Suprapubic skin (tissue), 3 donors: Measurements from ENCODE around the gene IL1RAP.

Experiments
- CTCF ChIP-seq, 2 donors: fragments of 200-600 bp in 1 of 2; fragments of 450-650 bp in 1 of 2; sonication (generic) in 1 of 2; IDR thresholded peaks; one replicate each; pipeline ENCODE4 v1.5.1; 2016 to 2019; ENCODE audit warnings: antibody characterized with exemption in 2 of 2, mild to moderate bottlenecking in 1 of 2, moderate library complexity in 1 of 2
- EP300 ChIP-seq: sonication (generic); formaldehyde crosslinking; IDR thresholded peaks from one replicate; pipeline ENCODE4 v1.6.1; 2017; ENCODE audit warnings: antibody characterized with exemption
- POLR2A ChIP-seq, 2 donors: fragments of 450-650 bp; IDR thresholded peaks; one replicate each; pipeline ENCODE4 v1.6.1; 2017; ENCODE audit warnings: antibody characterized with exemption in 2 of 2, mild to moderate bottlenecking in 2 of 2, moderate library complexity in 2 of 2

GRCh38 chr3:190582667-190583066 lies 68.8 kb downstream of the IL1RAP start:
- TF ChIP-seq CTCF (IDR thresholded peaks at IDR 0.05) (no peak), POLR2A (IDR thresholded peaks at IDR 0.05) (no peak), EP300 (no peak)
